Epithelial cell of prostate (primary cell): ENCODE measurements around the gene INPP4B.
A peak's percentile ranks its signal among the peaks of the same experiment; 100 is the strongest.

Experiments used
- DNase-seq: peaks from one replicate; pipeline ENCODE4 v3.0.0-alpha.2; 2011; ENCODE audit warnings: low read depth, low spot score
- H3K27ac ChIP-seq: fragments of 450-650 bp; 2 replicates; pipeline ENCODE4 v1.5.1; 2017; ENCODE audit warnings: mild to moderate bottlenecking

INPP4B gene

GRCh38 chr4:142743121-142743825 is 102.8 kb downstream of the INPP4B start:
- no peak overlapping the region for H3K27ac ChIP-seq
- no peak for DNase-seq

DNA sequence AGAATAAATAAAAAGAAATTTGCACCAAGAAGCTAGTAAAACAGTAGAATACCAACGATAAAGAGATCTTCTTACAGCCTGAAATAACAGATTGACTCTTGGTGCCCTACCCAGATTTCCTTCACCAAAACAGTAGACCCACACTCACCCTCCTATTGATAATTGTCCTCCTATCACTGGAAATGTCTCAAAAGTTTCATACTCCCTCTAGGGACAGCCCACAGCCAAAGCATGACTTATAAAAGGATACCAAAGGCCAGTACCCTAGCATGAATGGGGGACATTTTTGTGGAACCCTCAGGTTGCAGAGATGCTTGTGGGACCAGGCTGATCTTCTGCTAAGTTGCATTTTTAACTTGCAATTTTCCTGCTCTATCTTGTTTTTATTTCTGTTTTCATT is 104.1 kb downstream of the INPP4B start:
- no peak for DNase-seq

GRCh38 chr4:142728233-142728632 is 117.9 kb downstream of the INPP4B start:
- no peak for DNase-seq

More for the DNA sequence above, 104.1 kb downstream of the INPP4B start:
- H3K27ac ChIP-seq: no peak overlapping the region

DNA sequence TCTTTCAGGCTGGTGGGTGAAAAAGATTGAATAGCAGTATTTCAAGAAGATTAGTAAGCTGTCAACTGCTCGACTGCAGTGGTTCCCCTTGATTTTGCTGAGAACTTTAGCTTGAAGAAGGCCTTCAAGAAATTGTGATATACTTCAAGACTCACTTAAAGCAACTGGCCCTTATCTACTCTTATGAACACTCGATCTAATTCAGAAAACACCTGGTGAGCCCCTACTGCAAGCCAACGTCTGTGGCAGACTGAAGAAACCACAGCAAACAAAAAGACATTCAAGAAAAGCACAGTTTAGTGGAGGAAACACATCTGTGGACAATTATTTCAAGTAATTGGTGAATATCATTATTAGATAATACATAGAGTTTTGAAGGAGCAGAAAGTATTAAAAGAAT is 119.0 kb downstream of the INPP4B start:
- no peak for DNase-seq
- no peak overlapping the region for H3K27ac ChIP-seq

More at GRCh38 chr4:142728233-142728632, 117.9 kb downstream of the INPP4B start:
- H3K27ac ChIP-seq: no peak overlapping the region

DNA sequence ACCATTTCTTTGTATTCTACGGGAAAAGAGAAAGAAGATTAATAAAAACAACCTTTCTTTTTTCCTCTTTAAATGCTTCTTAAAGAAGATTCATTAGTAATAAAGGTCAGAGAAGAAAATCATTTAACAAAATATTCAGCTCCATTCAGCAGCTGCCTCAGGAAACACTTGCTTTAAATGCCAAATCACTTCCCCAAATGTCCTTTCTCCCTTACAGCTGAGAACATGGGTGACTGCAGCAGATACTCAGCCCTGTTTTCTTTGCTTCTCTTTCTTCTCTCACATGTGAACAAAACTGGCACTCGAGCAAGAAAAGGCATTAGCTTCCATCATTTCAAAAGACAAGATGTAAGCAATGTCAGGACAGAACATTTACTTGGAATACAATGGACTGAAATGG is 120.2 kb downstream of the INPP4B start:
- DNase-seq: no peak

DNA sequence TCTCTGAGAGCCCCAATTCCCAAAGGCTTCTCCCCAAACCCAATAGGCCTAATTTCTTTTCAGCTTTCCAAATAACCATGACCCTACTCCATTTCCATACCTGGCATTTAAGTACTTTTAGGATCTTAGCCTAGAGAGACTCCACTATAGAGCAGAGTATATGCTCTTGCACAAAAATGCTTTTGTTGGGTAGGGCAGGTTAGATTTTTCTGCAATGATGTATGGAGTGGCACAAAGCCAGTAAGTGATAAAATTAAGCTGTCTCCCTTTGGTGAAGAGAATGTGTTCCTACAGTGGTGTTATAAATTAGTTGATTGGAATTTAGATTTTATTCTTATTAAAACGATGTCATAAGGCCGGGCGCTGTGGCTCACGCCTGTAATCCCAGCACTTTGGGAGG is 124.9 kb downstream of the INPP4B start:
- peak overlapping the region; percentile 85 for H3K27ac ChIP-seq
- DNase-seq: no peak

More for the DNA sequence above, 120.2 kb downstream of the INPP4B start:
- no peak overlapping the region for H3K27ac ChIP-seq

DNA sequence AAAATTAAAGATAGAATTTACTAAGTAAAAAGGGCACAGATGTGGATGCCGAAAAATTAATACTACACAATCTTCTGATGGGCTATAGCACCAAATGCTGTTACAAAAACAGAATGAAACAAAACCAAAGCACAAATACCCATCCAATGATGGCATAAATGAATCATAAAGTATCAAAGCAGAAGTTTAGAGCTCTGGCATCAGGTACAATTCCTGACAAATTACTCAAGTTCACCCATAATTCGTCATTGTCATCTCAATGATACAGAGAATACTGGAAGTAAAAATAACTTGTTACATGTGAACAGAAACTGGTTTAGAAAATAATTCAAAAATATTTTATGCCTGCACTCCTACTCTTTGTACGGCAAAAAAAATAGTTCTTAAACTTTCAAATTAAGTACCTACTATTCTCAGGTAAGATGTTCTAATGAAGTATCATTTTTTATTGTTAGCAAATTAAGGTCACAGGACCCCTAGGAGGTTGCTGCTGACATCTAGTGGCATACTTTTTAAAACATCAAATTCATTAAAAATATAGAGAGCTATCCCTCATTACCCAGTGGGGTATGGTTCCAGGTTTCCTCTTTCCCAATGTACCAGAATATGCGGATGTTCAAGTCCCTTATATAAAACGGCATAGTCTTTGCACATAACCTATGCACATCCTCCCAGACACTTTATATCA is 126.1 kb downstream of the INPP4B start:
- H3K27ac ChIP-seq: peak overlapping the region; percentile 85
- DNase-seq: peak; percentile 44

- H3K27ac ChIP-seq: peak overlapping the region; percentile 85
These were observed 127.1 kb downstream of the INPP4B start for GRCh38 chr4:142718981-142719380.

DNA sequence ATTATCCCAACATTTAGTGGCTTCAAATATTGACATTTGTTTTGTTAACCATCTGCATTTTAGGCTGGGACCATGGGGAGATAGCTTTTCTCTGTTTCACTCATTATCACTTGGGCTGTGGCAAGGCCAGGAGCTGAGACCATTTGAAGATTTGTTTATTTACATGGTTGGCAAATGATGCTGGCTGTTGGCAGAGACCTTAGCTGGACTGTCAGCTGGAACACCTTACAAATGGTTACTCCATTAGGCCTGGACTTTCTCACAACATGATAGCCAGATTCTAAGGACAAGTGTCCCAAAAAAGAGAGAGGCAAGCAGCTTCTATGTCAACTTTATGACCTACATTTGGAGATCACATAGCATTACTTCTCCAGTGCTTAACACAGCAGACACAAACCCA is 130.4 kb downstream of the INPP4B start:
- no peak overlapping the region for H3K27ac ChIP-seq
- DNase-seq: no peak

More at GRCh38 chr4:142718981-142719380, 127.1 kb downstream of the INPP4B start:
- no peak for DNase-seq

GRCh38 chr4:142713282-142714030 is 132.6 kb downstream of the INPP4B start:
- no peak overlapping the region for H3K27ac ChIP-seq
- no peak for DNase-seq

DNA sequence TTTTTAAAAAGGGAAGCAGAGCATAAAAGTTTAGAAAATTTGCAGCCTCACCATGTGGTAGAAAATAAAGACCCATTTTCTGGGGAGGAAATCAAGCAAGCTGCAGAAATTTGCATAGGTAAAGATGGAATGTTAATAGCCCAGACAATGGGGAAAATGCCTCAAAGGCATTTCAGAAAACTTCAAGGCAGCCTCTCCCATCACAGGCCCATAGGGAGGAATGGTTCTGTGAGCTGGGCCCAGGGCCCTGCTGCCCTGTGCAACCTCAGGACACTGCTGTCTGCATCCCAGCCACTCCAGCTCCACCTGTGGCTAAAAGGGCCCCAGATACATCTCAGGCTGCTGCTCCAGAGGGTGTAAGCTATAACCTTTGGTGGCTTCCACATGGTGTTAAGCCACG is 137.9 kb downstream of the INPP4B start:
- no peak for DNase-seq
- H3K27ac ChIP-seq: no peak overlapping the region

GRCh38 chr4:142707401-142707800 is 138.7 kb downstream of the INPP4B start:
- DNase-seq: no peak
- H3K27ac ChIP-seq: no peak overlapping the region

DNA sequence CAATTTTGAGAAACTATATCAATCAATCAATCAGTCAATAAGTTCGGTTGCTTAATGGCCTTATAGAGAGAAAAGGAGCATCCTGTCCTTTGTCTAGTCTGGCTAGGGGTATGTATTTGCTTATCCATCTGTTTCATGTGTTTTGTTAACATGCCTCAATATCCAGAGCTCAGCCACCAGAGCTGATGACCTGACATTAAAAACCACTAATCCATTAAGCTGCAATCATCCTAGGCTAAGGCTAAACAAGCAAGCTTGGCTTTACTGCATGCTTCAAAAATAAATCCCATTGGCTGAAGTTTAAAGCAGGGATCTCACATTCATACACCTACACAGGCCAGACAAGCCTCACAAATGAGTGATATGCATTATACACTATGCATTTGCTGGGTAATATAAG is 139.7 kb downstream of the INPP4B start:
- DNase-seq: no peak
- H3K27ac ChIP-seq: no peak overlapping the region

DNA sequence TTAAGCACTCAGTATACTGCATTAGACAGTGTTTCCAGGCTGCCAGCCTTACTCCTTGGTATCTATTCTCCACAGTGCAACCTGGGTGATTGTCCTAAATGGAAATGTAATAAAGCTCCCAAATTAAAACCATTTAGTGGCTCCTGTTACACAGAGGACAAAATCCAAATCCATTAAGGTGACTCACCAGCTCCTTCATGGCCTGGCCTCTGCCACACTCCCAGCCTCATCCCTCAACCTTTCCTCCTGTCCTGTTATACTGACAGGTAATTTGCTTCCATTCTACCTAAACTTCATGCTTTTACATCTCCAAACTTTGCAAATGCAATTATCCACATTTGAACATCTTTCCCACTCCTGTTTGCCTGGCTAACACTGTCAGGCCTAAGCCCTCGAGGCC is 140.3 kb downstream of the INPP4B start:
- no peak for DNase-seq
- no peak overlapping the region for H3K27ac ChIP-seq

- DNase-seq: no peak
- no peak overlapping the region for H3K27ac ChIP-seq
These were observed 142.3 kb downstream of the INPP4B start for GRCh38 chr4:142703694-142704309.

DNA sequence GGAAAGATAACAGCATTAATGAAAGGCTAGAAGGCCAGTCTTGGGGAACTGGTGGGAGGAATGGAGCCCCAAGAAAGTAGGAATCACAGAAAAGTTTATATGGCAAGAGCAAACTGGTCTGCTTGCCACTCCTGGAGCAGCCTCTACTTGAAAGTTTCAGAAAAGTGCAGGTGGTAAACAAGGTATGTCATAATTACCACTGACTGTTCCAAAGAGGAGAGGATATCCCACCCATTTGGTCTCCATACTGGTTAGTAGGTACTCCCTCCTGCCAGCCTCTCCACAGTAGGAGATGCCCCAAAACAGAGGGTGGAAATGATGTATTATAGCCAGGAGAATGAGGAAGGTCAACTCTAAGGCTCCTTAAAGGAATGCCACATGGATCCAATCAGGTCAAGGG is 145.1 kb downstream of the INPP4B start:
- no peak overlapping the region for H3K27ac ChIP-seq
- no peak for DNase-seq

DNA sequence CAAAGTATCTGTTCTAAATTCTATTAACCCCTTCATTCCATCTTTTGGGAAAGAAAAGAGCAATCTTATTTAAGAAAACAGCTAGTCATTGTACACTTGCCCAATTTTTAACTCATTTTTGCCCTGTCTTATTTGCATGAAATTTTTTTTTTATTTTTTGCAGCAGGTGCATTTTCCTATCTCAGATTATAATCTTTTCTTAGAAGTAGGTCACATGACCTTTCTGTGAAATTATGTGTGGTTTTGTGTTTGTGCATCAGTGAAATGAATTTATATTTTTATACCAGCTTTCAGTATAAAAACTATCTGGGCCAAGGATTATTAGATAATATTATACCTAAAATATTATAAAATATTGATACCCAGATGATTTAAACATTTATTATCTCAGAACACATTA is 145.6 kb downstream of the INPP4B start:
- no peak for DNase-seq
- no peak overlapping the region for H3K27ac ChIP-seq

GRCh38 chr4:142698552-142698951 is 147.5 kb downstream of the INPP4B start:
- no peak for DNase-seq
- no peak overlapping the region for H3K27ac ChIP-seq

DNA sequence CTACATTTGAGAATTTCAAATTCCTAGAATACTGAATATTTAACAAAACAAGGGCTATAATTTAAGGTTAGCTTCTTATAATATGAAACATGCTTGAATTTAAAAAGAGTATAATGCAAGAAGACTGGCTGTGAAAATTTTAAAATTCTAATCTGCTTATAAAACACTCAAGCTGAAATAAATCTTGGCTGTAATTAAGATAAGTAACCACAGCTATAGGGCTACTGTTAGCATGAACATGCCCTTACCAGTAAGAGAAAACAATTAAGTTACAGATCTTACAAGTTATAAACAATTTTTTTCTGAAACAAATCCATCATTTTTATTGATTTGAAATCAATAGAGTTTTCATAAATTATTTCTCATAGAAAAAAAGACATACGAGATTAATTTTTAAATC is 148.2 kb downstream of the INPP4B start:
- H3K27ac ChIP-seq: no peak overlapping the region
- DNase-seq: no peak

- H3K27ac ChIP-seq: no peak overlapping the region
- no peak for DNase-seq
These were observed 148.8 kb downstream of the INPP4B start for GRCh38 chr4:142697320-142697719.
